ENCODE data around the gene YBX2. TPM values are rescaled to one million over a fixed set of nuclear protein-coding genes. Genes with fewer than 3 reads are reported as not detected.

Gene YBX2
- total RNA-seq, 1 experiment from 2014 or later, result 24.0 TPM

- Histone ChIP-seq H2AFZ (ENCODE audit: low read length) (no peak overlapping the region), H3K18ac (ENCODE audit: insufficient read length, low read depth, low read length) (no peak overlapping the region), H3K27me3 (ENCODE audit: insufficient read depth, low read length) (peaks cover 2% of the 10 kb centered on the region), H3K56ac (ENCODE audit: insufficient read length, low read depth, low read length) (no peak overlapping the region), H3K4me1 (ENCODE audit: insufficient read depth, low read length) (peaks cover 4% of the 10 kb centered on the region; the same call in 1 of the 2 replicates), H4K20me1 (ENCODE audit: control insufficient read depth, insufficient read depth, insufficient read length) (no peaks in the 10 kb centered on the region), H2AK5ac (ENCODE audit: insufficient read length, low read length) (no peak overlapping the region), H2BK120ac (ENCODE audit: low read depth, low read length, poor library complexity, severe bottlenecking) (no peak overlapping the region), H3K79me1 (ENCODE audit: insufficient read depth, low read depth, low read length, poor library complexity, severe bottlenecking) (no peaks in the 10 kb centered on the region), H4K8ac (replicated peaks; ENCODE audit: insufficient read length, low read depth, low read length) (no peak overlapping the region), H3K79me2 (ENCODE audit: insufficient read depth, low read length) (no peaks in the 10 kb centered on the region), H3K4ac (ENCODE audit: low read depth, low read length) (no peak overlapping the region), H3K4me2 (ENCODE audit: insufficient read depth, insufficient read length, low read length) (no peak overlapping the region), H3K23ac (ENCODE audit: insufficient read length, low read depth, low read length) (no peak overlapping the region), H2BK12ac (ENCODE audit: insufficient read length, low read depth, low read length) (no peak overlapping the region), H3K27ac (ENCODE audit: insufficient read length, low read depth, low read length) (no peak overlapping the region), H3K14ac (ENCODE audit: insufficient read depth, low read length) (no peak overlapping the region), H4K91ac (ENCODE audit: insufficient read length, low read depth, low read length) (no peak overlapping the region), H2BK5ac (ENCODE audit: insufficient read length, low read length) (no peak overlapping the region), H3T11ph (ENCODE audit: low read length) (no peak overlapping the region), H4K5ac (ENCODE audit: insufficient read length, low read depth, low read length) (no peak overlapping the region), H2BK15ac (ENCODE audit: low read depth, low read length) (no peak overlapping the region), H3K9me3 (ENCODE audit: control insufficient read depth, low read depth, low read length) (no peaks in the 10 kb centered on the region), H3K9ac (ENCODE audit: extremely low read depth, insufficient read length, low read length) (no peak overlapping the region), H2BK20ac (ENCODE audit: low read depth, low read length, poor library complexity, severe bottlenecking) (no peak overlapping the region), H3K23me2 (ENCODE audit: insufficient read length, low read depth, low read length, poor library complexity, severe bottlenecking) (peaks cover 4% of the 10 kb centered on the region)
- Mint-ChIP-seq H3K4me3 (peak overlapping the region in 1 of 2 experiments; percentile 38; a peak in 1 of 5 replicates), H3K4me1 (peaks cover 14 to 31% of the 10 kb centered on the region in 2 experiments), H3K36me3 (ENCODE audit: insufficient read depth in 1 of 3, low read depth in 3 of 3) (peaks cover 0 to 4% (median 3%) of the 10 kb centered on the region in 3 experiments; a peak in 3 of 7 replicates), H3K27ac (no peak overlapping the region), H3K27me3 (ENCODE audit: low read depth) (peaks cover 56% of the 10 kb centered on the region), H3K9me3 (peaks cover 3% of the 10 kb centered on the region in 2 experiments; a peak in 3 of 5 replicates)
- no peak for DNase-seq
- no peak for TF ChIP-seq CTCF (conservative IDR thresholded peaks at IDR 0.05)
- WGBS (ENCODE audit: extremely low coverage, insufficient read length, low lambda C conversion rate), result no CpG with 5 or more reads among the region's 6 CpGs
Observed at GRCh38 chr17:7292729-7293128, 1.7 kb downstream of the YBX2 start.

All from H9 (cell line).